ENCODE results near the gene ELFN1.
"Not testable (repeated sequence)": the region's sequence is repeated elsewhere in the genome, so short reads cannot be mapped to it uniquely, and the experiment has no call there.

Gene ELFN1

DNA sequence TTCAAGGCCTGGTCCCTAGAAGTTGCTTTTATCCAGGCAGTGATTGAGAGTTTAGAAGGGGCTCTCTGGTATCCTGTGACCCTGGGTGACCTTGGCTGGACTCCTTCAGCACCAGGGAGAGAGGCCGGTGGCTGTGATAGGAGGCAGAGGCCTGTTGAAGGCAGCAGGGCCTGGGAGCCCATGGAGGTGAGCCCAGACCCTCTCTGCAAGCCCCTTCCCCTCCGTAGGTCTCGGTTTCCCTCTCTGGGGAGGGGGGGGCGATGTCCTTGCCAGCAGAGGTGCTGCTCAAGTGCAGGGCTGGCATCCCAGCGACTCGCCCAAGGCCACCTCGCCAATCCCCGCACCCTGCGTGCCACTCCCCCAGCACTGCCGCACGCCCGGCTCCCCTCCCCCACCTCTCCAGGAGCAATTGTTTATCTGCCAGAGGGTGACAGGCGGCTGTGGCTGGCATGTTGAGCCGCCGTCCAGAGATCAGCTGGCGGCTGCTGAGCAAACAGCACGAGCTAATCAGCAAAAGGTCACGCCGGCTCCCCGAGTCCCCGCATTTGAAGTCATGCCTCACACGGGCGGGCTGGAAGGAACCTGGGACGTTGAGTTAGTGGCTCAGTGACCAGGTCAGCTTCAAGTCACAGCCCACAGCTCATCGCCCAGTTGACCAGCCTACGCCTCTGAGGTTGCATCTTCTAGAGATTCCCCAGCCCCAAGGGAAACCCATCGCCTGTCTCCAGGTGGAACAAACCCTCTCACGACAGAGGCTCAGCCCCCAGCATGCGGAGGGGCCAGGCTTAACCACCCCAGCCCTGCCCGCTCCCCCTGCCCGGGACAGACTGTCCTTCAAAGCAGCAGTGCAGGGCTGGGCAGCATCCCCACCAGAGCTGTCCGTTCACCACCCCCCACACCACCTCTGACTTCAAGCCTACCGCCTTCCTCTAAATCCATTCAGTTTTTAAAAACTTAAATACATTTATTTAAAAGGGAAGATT, 43.7 kb downstream of the ELFN1 start:
- no peak for DNase-seq

DNA sequence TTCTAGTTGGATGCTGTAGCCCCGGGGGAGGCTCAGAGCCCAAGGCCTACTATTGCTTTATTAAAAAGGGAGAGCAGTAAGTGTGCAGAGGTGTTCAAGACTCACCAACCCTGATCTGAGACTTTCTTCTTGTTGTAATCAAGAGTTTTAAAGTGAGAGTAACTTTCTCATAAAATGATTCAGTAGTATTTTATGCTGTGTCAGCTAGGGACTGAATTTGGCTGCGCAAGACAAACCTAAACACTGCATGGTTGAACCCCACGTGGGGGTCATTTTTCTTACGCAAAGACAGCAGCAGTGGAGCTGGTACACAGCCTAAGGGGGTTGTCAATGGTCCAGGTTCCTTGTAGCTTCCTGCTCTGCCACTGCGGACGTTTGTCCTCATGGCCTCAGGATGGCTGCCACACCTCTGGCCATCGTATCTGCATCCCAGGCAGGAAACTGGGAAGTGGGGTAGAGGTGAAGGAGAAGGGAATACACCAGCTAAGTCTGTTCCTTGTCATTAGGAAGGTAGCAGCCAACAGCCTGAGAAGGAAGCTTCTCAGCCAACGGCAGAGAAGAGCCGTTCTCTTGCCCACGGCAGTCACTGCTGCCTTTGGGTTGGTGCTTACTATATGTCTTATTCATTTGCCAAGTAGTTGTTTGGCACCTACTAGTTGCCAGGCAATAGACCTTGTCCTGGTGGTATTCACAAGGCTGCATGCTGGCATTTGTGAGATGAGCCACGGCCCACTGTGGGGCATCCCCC, 44.7 kb downstream of the ELFN1 start:
- no peak for DNase-seq

GRCh38 chr7:1715331-1715625, 45.2 kb downstream of the ELFN1 start:
- DNase-seq, result no peak

- DNase-seq, result no peak
Observed at GRCh38 chr7:1715671-1716074, 45.6 kb downstream of the ELFN1 start.

DNA sequence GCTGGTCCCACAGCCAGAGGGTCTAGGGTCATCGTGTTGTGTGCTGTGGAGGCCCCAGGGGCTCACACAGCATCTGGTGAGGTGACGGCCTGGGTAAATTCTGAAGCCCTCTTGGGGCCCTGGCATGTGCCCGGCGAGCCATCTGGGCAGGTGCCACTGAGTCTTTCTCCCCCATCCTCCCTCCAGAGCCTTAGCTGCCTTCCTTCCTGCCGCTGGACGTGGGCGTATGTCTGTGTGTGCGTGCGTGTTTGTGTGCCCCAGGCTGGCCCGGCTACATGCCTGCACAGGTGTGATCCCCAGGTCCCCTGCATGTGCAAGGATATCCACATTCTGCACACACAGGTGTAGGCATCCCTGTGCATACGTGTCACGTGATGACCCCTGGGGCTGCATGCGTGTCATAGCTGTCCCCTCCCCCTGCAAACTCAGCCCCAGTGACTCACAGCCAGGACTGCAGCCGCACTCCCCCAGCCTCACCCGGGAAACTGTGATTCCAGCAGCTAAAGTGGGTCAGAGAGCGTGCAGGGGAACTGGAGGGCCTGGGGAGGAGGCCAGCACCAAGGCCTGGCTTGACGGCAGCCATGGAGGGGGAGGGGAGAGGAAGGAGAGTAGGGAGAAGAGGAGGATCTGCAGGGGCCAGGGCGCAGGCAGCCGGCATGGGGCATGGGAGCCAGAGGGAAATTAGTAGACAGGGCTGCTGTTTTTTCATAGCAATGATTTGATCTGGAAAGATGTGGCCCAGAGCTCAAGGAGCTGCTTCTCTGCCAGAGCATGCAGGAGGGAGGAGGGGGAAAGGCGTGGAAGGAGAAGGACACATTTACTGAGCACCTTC, 46.4 kb downstream of the ELFN1 start:
- peak; percentile 31 for DNase-seq

GRCh38 chr7:1717095-1717483, 47.0 kb downstream of the ELFN1 start:
- DNase-seq, result no peak

DNA sequence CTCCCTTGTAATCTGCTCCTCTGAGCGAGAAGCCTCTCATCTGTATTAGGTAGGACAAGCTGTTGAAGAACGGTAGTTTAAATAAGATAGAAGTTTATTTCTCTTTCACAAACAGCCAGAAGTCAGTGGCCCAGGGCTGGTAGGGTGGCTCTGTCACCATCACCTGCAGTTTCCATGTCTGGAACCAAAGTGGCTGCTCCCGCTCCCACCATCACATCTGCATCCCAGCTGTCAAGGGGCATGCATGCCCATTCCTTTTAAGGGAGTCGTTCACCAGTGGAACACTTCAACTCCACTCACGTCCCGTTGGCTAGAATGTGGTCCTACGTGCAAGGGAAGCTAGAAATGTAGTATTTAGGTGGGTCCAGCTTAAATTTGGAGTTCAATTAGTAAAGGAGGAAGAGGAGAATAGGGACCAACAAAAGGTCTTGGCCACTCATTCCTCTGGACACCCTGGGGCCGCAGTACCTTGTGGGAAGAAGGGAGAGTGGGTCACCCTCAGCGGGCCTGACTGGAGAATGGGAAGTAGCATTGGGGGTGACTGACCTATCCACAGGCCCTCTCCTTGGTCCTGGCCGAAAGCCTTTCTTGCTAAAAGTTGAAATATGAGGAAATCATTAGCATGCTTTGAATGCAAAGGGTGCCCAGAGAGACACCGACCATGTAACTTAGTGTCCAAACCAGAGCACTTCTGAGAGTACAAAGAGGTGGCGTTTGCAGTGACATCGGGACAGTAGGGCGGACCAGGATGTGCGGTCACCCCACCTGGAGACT, 48.0 kb downstream of the ELFN1 start:
- no peak for DNase-seq

DNA sequence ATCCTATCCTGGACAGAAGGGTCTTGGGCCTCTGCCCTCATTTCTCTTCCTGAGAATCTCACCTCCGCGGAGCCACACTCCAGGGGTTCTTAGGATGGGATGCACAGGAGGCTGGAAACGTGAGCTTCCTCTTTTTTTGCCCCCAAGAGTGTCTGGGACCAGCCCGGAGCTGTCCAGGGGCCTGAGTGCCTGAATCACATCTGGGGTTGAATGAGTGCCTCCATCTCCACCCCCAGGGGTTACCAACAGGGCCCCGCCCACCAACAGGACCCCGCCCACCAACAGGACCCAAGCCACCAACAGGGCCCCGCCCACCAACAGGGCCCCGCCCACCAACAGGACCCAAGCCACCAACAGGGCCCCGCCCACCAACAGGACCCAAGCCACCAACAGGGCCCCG, 48.8 kb downstream of the ELFN1 start:
- not testable (repeated sequence) for DNase-seq

- DNase-seq, result not testable (repeated sequence)
Observed at GRCh38 chr7:1719256-1719655, 49.2 kb downstream of the ELFN1 start.

DNA sequence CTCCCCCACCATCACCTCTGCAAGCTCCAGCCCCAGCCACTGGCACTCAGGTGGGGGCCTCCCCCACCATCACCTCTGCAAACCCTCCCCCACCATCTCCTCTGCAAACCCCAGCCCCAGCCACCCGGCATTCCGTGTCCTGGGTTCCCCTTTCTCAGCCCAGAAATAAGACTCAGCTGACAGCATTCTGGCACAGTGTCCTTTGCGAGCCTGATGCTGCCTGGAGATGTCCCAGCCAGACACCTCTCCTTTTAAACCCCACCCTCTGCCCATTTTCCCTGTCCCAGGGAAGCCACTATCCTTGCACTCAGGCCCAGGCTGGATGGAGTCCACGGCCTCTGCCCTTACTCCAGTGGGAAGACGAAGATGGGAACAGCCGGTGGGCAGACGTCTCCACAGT, 49.8 kb downstream of the ELFN1 start:
- no peak for DNase-seq

- DNase-seq, result no peak
Observed at GRCh38 chr7:1720326-1720725, 50.2 kb downstream of the ELFN1 start.

DNA sequence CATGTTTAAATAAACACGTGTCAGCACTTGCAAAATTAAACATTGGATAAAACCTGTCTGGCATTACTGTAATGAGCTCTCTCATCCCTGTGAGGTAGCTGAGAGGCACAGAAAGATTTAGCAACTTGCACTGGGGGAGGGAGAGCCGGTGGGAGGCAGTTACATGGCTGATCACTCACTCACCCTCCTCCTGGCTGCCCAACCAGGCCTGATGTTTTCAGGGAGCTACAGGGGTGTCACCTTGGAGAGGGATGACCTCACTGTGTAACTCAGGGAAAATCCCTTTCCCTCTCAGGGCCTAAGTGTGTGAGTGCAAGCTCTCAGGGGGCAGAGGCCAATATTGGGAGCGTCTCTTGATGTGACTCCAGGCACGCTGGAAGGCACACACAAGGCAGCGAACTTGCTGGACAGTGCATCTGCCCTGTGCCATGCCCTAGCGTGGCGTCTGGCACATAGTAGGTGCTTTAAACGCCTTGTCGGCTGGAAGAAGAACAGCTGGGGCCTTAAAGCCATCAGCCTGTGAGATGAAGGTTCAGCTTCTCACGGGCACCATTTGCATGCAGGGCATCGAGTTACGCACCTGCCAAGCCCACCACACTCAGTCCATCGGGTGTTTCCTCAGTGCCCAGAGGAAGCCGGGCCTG, 51.1 kb downstream of the ELFN1 start:
- DNase-seq, result peak; percentile 81

DNA sequence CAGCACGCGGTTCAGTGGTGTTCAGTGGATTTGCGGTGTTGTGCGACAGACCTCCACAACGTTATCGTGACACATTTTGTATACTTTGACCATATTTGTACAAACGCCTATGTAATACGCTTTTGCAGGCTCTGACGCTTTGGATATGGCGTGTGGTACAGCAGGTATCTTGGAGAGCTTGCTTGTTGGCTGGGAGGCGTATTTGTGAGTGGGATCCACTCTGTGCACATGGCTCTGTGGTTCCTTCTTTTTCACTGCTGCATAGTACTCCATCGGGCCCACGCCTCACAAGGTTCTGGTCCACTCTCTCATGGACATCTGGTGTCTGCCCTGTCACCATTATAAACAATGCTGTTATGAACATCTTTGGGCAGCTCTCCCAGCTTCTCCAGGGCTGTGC, 53.2 kb downstream of the ELFN1 start:
- DNase-seq, result no peak

GRCh38 chr7:1724118-1724910, 54.2 kb downstream of the ELFN1 start:
- DNase-seq, result no peak

DNA sequence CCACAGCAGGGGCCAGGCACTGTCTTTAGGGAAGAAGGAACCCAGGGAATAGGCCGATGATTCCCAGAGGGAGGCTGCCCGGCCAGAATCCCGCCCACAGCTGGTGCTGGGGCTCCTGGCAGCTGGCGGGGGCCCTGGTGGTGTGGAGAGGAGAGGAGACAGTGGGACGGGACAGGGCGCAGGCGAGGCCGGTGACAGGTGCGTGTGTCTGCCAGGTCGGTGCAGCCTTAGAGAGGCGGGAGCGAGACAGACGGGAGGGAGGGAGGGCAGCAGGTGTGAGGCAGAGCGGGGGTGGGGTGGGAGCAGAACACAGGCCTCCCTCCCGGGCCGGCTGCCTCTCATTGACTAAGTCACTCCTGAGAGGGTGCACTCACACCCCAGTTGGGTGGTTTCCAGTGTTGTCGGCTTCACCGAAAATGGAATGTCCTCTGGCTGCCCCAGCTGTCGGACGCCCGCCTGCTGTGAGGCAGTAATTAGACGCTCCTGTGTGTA, 55.2 kb downstream of the ELFN1 start:
- no peak for DNase-seq

DNA sequence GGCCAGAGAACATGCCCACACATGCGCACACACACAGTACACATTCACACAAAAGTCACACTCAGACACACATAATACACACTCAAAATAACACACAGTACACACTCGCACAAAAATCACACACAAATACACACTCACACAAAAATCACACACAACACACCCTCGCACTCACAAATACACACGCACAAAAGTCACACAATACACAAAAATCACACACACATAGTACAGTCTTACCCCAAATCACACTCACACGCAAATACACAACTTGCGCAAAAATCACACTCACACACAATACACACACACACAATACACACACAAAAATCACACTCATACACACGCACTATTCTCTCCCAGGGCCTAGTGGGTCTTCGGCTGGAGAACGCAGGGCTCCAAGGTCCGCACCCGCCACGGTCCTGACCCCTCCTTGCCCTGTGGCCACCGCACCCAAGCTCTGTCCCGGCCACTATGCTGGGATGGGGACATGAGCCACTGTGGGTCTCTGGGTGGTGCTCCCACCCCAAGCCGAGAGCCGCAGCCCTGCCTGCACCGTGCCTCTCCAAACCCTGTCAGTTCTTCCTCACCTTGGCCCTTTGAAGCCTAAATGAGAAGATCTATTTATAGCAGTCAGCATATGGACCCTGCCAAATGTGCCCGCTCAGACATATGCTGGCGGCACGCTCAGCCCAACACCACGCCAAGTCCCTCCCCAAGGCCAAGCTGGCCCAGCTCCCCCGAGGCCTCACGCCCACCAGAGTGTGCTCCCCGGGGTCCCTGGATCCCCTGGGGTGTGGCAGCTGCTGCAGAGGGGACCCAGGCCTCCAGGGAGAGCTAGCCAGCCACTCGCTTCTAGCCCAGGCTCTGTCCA, 55.9 kb downstream of the ELFN1 start:
- no peak for DNase-seq

DNA sequence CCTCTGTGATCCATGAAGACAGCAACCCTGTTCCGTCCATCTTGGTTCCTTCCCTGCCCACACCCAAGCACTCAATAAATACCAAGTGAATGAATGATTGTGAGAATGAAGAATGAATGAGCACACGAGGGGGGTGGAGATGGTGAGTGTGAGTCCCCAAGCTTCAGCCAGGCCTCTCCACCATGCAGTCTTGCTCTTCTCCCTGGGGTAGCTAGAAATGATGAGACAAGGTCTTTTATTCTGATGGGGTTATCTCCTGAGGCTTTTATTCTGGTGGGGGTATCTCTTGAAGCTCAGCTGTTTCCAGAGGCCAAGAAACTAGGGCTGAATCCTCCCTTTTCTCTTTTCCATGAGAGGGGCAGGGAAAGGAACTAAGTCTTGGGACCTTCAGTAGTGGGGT, 57.0 kb downstream of the ELFN1 start:
- no peak for DNase-seq

- no peak for DNase-seq
Observed at GRCh38 chr7:1727812-1728570, 57.9 kb downstream of the ELFN1 start.

GRCh38 chr7:1729183-1729582, 59.1 kb downstream of the ELFN1 start:
- no peak for DNase-seq
